HepG2 (cell line): ENCODE measurements around the gene DRC7. TPM values are rescaled to one million over a fixed set of nuclear protein-coding genes. Genes with fewer than 3 reads are reported as not detected.

Experiments
- CENPT ChIP-seq: sonication (generic); formaldehyde crosslinking; IDR thresholded peaks from 2 replicates; pipeline ENCODE4 v1.8.0; 2022; ENCODE audit warnings: low read depth, mild to moderate bottlenecking, moderate library complexity, missing genetic modification reagents
- GMEB2 ChIP-seq: IDR thresholded peaks from 2 replicates; pipeline ENCODE4 v1.6.1; 2016; ENCODE audit warnings: missing biosample characterization, missing genetic modification reagents, low read depth
- MTERF4 ChIP-seq: sonication (generic); formaldehyde crosslinking; IDR thresholded peaks from 2 replicates; pipeline ENCODE4 v1.8.0; 2023; ENCODE audit warnings: mild to moderate bottlenecking, missing genetic modification reagents
- RFXAP ChIP-seq: sonication (generic); formaldehyde crosslinking; IDR thresholded peaks from 2 replicates; pipeline ENCODE4 v1.4.0; 2020; ENCODE audit warnings: missing genetic modification reagents, borderline replicate concordance
- TFE3 ChIP-seq: IDR thresholded peaks from 2 replicates; pipeline ENCODE4 v1.6.1; 2016
- ZNF687 ChIP-seq: sonication (generic); formaldehyde crosslinking; IDR thresholded peaks from 2 replicates; pipeline ENCODE4 v1.5.1; 2020; ENCODE audit warnings: mild to moderate bottlenecking, missing genetic modification reagents, moderate library complexity
- polyA plus RNA-seq, 8 experiments: library from polyadenylated mRNA; depleted of rRNA in 3 of 8; stranded (reverse) in 7 of 8; unstranded in 1 of 8; fragments of >200 nt; fragmentation: Illumina TruSeq in 4 of 8; extraction: Trizol in 4 of 8; gene quantifications; 2 replicates each; pipeline versions ENCODE4 v1.2.1 to v1.2.3, GENCODE V29; 2011 to 2016; ENCODE audit warnings: low read depth in 4 of 8, missing spikeins in 1 of 8, mixed read lengths in 1 of 8; ENCODE audit not compliant: insufficient read depth in 1 of 8
- total RNA-seq, 5 experiments: library from RNA; depleted of rRNA; stranded (reverse); fragments of >200 nt; fragmentation: Illumina TruSeq; extraction: Trizol; gene quantifications; 2 replicates each; pipeline ENCODE4 v1.2.3, GENCODE V29; 2016; ENCODE audit warnings: low read depth in 1 of 5

DRC7 gene
- total and polyA plus RNA-seq, 2 of the 13 experiments (the other 11 are each of a cell fraction or from before 2014, with no cell fraction given): 2.7 to 3.4 TPM

DNA sequence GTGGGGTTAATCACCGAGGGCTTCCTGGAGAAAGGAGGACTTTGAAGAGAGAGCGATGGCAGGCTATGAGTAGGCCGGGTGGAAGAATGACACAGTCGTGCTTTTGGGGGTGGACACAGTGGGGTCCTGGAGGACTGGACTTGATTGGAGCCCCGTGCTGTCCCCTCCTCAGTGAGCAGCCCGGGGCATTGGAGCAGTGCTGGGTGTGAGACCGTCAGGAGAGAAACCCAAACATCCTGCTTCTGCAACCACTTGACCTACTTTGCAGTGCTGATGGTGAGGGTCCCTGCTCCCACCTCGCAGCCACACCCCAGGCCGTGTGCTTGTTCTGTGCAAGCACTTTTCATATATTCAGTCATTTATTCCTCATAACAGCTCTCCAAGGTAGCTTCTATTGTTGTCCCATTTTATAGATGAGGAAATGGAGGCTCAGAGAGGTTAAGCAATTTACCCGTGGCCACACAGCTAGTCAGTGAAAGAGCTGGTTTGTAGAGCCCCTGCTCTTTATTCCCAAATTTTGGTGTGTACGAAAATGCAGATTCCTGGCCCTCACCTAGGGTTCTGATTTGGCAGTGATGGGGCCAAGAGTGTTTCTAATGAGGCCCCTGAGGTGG lies 38.2 kb upstream of the DRC7 start (continued):
- TF ChIP-seq ZNF687 (no peak), TFE3 (CRISPR knock-in tag) (no peak), GMEB2 (CRISPR knock-in tag) (no peak), RFXAP (CRISPR knock-in tag) (no peak), MTERF4 (CRISPR knock-in tag) (no peak), CENPT (CRISPR knock-in tag) (no peak)
